Vagina (tissue), 2 donors: ENCODE results near the gene GATA5.

Source experiments
- CTCF ChIP-seq, 3 experiments: fragments of 450-650 bp in 2 of 3; fragments of 200-600 bp in 1 of 3; sonication (generic) in 1 of 3; IDR thresholded peaks; one replicate each; pipeline ENCODE4 v1.5.1; 2017 to 2019; ENCODE audit warnings: antibody characterized with exemption in 3 of 3, mild to moderate bottlenecking in 2 of 3, moderate library complexity in 2 of 3
- POLR2A ChIP-seq, 2 donors: fragments of 450-650 bp; IDR thresholded peaks; one replicate each; pipeline ENCODE4 v1.6.1; 2017; ENCODE audit warnings: antibody characterized with exemption in 2 of 2, mild to moderate bottlenecking in 2 of 2, moderate library complexity in 2 of 2
- POLR2AphosphoS5 ChIP-seq, 2 donors: sonication (generic); formaldehyde crosslinking; IDR thresholded peaks; one replicate each; pipeline ENCODE4 v1.9.0; 2017; ENCODE audit warnings: antibody characterized with exemption in 2 of 2, mild to moderate bottlenecking in 2 of 2, low read depth in 1 of 2; ENCODE audit not compliant: insufficient read depth in 1 of 2

GRCh38 chr20:62451156-62451767 is 24.5 kb downstream of the GATA5 start:
- TF ChIP-seq POLR2A (IDR thresholded peaks at IDR 0.05) (no peak), CTCF (IDR thresholded peaks at IDR 0.05) (no peak), POLR2AphosphoS5 (IDR thresholded peaks at IDR 0.05; ENCODE audit: insufficient read depth in 1 of 2, low read depth in 1 of 2) (no peak)
